DMS53 treated with DMSO at 0.1 percent for 48 hours (cell line): Measurements from ENCODE around the gene MGAM2.

Experiments
- DNase-seq: peaks from one replicate; lab custom pipeline; 2025; ENCODE audit not compliant: unreplicated experiment; lab: John Stamatoyannopoulos, UW

MGAM2 gene

DNA sequence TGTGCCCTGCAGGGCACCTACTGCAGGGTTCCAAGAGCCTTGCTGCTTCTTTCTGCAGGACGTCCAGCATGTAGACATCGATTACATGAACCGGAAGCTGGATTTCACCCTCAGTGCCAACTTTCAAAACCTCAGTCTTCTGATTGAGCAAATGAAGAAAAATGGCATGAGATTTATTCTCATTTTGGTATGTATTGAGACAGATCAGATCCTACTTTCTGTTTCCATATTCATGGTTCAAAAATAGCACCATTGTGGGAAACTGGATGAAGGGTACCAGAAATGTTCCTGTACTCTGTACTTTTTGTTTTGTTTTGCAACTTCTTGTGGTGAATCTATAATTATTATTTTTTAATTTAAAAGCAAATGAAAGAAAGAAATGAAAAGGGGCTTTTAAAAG, 64.1 kb downstream of the MGAM2 start:
- no peak for DNase-seq

DNA sequence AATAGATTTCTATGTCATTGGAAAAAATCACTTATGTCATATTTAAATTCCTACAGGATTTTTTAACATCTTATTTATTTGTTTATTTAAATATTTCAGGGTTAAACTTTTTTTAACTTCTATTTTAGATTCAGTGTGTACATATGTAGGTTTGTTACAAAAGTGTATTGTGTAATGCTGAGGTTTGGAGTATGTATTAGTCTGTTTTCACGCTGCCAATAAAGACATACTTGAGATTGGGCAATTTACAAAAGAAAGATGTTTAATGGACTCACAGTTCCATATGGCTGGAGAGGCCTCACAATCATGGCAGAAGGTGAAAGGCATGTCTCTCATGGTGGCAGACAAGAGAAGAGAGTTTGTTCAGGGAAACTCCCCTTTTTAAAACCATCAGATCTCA, 65.4 kb downstream of the MGAM2 start:
- no peak for DNase-seq

DNA sequence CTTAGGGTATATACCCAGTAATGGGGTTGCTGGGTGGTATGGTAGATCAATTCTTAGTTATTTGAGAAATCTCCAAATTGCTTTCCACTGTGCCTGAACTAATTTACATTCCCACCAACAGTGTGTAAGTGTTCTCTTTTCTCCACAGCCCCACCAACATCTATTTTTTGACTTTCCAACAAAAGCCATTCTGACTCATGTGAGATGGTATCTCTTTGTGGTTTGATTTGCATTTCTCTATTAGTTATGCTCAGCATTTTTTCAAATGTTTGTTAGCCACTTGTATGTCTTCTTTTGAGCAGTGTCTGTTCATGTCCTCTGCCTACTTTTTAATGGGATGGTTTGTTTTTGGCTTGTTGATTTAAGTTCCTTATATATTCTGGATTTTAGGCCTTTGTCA, 66.4 kb downstream of the MGAM2 start:
- no peak for DNase-seq

DNA sequence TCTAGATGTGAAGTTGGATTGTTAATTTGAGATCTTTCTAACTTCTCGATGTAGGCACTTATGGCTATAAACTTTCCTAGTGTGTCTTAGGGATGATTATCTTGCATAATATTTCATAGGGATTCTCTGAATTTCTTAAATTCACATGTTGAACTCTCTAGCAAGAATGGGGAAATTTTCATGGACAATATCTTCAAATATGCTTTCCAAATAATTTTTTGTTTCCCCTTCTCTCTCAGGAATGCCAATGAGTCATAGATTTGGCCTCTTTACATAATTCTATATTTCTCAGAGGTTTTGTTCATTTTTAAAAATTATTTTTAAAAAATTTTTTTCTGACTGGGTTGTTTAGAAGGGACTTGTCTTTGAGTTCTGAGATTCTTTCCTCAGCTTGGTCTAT, 68.9 kb downstream of the MGAM2 start:
- DNase-seq = no peak

DNA sequence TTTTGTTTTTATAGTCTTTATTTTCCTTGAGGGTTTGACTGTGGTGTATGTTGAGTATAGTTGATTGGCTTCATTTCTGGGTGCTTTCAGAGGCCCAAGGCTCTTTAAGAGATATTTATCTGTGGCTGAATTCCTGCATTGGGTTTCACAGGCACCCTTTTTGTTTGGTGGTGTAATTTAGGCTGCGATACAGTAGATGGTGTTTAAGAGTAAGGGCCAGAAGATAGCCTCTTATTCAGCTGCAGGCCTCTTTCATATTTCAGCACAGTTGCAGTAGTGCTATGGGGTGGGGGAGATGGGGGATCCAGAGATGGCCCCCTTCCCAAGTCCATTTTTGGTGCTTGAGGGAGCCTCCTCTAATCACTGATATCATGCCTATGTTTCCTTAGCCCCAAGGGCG, 69.7 kb downstream of the MGAM2 start:
- no peak for DNase-seq

DNA sequence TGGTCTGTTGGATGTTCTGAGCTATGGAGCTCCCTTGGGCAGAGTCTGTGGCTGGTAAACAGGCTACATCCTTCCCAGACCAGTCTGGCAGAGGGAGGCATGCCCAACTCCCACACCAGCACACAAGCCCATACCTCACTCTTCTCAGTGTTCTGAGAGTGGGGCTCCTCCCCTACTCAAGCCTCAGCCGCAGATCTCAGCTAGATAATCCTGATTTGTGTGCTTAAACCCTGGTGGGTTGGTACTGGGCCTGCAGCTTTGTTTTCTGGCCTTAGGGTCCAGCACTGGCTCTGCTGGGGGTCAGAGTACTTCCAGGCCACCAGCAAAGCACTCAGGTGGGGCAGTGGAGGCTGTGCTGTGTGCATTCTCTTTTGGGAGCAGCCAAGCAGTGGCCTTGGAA, 70.4 kb downstream of the MGAM2 start:
- no peak for DNase-seq

DNA sequence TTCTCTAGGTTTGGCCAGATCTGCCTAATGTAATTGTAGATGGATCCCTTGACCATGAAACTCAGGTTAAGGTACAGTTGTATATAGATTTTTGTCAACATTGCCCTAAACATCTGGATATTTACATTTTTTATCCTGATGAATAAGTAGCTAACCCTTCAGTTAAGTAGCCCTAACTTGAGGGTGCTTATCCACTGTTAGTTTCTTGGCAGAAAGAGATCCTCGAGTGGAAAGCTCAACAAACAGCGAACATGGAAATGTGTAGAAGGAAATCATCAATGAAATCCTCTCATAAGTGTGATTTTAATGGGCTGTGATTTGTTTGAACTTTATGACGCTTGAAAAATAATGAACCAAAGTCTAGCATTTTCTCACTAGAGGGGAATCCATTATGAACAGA, 73.6 kb downstream of the MGAM2 start:
- no peak for DNase-seq

DNA sequence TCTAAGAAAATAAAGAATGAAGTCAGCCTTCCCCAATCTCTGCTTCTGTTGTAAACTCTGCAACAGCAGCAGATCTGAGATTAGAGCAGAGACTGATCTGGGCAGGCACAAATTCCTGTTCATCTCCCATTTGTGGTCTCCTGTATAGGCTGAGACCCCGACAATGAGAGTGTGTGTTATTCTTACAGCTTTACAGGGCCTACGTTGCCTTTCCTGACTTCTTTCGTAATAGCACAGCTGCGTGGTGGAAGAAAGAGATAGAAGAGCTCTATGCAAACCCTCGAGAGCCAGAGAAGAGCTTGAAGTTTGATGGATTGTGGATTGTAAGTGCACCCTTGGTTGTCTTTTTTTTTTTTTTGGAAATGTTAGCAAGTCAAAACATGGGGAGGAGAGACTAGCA, 74.3 kb downstream of the MGAM2 start:
- no peak for DNase-seq

DNA sequence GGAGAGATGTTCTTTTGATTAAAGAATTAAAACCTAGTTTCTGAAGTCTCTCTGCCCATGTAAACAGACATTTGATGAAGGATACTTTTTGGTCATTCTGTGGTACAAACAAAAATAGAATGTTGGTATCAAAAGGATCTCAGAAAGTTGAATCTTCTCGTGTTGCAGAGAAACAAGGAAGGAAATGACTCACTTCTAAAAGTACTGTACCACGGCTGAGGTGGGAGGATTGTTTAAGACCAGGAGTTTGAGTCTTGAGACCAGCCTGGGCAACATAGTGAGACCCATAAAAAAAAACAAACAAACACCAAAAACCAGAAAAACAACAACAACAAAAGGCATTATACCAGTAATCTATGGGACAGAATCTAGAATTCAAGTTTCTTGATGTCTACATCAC, 76.6 kb downstream of the MGAM2 start:
- DNase-seq = no peak

DNA sequence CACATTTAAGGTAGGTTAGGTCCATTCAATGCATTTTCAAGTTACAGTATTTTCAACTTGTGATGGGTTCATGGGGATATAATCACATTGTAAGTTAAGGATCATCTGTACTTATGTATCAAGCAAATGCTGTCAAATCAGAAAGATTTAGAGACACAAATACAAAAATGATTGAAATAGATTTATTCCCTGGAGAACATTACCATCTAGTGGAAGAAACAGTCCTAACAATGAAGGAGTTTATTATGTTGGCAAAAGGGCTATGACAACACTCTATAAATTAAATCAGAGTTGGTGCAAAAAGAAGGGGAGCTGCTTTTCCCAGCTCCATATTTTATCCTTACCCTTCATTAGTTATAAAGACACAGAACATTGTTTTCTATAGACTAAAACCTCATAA, 77.3 kb downstream of the MGAM2 start:
- no peak for DNase-seq

DNA sequence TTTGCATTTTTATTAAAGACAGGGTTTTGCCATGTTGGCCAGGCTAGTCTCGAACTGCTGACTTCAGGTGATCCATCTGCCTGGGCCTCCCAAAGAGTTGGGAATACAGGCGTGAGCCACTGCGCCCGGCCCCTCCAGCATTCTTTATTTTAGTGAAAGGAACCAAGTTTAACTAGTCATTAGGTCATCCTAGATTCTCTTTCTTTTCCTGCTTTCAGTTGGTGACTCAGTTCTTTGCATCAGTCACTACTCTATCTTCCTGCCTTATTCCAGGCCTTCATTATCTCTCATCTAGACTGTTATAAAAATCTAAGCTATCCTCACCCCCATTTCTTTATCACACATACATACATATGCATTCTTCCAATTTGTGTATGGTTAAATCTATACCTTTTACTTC, 82.7 kb downstream of the MGAM2 start:
- DNase-seq = no peak

DNA sequence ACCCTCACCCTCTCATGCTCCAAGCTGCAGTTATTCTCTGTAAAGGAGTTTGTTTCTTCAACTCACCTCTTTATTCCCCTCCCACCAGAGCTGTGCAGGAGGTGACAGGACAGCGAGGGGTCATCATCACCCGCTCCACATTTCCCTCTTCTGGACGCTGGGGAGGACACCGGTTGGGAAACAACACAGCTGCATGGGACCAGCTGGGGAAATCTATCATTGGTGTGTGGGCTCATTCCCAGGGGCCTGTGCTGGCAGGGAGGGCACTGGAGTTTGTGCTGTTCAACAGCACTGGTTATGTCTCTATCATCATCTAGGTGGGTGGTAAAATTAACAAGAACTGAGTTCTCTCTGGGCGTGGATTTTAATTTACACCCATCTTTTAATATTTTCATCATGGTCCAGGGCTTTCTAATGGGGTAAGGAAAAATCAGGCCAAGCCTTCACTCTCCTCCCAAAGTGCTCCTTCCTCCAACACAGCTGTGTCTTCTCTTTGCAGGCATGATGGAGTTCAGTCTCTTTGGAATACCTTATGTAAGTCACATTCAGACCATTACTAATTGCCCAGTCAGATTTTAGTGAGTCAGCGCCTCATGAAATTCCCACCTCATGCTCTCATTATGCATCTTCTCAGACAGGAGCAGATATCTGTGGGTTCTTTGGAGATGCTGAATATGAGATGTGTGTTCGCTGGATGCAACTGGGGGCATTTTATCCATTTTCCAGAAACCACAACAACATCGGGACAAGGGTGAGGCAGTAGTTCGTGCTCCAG, 84.7 kb downstream of the MGAM2 start:
- DNase-seq = no peak

DNA sequence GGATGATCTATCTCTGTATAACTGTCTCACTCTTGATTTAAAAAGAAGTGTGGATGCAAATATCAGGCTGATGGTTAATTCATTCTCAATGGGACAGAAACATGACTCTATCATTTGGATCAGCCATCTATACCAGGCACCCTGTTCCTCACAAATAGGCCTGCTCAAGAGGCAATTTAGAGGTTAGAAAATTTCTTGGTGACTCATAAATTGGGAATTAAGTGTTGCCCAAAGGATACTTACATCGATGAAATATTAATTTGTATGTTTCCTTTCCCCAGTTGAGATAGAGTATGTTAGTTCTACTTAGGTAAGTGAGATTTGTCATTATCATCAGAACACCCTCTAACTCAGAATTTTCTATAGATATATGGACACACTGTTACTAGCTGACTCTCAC, 88.7 kb downstream of the MGAM2 start:
- DNase-seq = no peak

DNA sequence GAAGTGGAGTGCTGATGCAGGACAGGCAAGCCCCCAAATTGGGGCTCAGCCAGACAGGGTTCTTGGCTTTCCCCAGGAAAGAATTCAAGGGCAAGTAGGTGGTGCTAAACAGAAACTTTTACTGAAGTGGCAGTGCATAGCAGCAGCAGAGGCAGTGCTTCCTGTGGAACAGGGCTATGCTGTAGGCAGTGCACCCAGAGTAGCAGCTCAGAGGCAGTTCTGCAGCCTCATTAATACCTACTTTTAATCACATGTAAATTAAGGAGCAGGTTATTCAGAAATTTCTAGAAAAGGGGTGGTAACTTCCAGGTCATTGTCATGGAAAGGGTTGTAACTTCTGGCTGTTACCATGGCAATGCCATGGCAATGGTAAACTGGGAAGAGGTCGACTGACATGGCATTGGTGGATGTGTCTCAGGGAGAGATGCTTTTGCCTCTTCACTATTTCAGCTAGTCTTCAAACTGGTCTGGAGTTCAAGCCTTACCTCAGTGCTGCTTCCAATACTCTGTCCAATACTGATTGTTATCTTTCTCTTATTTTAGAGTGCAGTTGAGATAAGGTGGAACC, 117.1 kb downstream of the MGAM2 start:
- DNase-seq = no peak

DNA sequence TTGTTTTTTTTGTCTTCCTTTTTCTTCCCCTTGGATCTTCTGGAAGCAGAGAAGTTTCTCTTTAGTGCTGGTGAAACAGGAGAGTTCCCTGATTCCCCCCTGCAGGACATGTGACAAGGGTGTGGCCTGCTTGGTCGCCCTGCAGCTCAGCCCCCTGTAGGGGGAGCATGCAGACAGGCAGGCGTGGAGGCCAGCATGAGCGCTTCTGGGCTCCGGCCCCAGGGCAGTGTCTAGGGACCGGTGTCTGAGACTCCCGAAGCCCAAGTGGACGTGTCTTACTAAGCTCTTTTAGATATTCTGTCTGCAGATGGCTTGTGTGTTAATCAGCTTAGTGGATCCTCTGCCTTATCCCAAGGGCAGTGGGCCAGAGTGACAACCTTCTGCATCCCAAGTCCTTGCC, 120.2 kb downstream of the MGAM2 start:
- DNase-seq = no peak

DNA sequence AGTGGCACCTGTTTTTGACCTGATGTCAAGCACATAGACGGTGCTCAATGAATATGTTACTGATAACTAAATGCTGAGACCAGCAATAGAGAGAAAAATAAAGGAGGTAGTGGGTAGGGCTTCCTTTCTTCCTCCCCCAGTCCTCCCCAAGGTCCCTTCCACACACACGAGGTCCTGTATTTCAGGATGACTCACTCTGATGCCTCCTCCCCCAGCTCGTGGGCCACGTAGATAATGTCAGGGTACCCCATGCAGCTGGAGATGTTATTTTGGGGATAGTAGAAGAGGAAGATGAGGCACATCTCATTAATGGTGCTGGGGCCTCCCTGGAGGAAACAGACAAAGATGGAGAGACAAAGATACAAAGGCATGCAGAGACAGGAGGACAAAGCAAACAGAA, 129.0 kb downstream of the MGAM2 start:
- DNase-seq = no peak

DNA sequence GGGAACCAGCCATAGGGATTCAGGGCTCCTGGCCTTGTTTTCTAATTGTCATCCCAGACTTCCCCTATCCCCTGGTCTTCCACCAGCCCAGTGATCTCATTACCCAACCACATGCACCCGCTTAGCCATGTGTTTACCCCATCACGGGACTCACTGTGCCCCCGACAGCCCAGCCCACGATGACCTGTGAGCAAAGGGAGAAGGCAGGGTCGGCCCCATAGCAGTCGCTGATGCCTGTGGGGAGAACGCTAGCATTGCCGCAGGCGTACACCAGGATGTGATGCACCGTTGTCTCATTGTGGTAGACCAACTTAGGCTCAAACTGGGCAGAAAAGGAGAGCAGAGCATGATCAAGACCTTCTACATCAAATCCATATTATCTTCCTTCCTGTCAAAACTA, 132.3 kb downstream of the MGAM2 start:
- DNase-seq = no peak

DNA sequence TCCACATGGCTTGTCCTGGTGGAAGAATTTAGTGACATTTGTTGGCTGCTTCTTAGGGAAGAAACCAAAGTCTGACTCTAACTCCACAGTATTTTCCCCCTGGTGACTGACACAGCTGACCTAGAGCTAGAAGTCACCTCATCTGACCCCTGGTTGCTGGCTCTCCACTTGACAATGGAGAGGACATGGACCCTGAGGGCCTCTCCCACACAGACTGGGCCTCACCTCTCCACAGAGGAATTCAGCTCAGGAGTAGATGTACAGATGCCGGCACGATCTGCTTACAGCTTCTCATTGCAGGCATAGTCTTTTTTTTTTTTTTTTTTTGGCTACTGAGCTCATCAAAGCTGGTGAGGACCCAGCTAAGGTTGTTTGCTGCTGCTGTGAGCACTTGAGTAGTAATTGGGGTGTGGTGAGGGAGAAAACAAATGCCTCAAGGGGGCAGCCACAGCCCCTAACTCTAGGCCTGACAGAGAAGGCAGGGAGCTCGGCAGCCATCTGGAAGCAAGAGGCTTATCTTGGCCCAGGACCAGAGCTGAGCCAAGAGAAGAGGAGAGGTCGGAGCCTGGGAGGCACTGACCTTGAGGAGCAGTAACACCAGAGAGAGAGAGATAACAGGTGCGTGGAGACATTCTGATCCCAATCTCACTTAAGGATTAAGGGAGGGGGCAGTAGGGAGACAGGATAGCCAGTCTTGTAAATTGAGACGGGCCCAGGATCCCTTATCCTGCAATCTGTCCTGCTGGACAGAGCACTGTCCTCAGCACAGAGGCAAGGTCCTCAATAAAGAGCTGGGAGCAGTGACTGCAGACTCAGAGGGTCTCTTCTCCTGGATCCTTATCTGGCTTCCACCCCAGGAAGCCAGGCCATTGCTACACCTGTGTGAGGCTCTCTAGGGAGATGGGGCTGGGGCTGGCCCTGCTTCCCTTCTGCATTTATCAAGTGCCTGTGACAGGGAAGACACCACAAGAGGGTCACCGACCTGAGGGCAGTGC, 136.9 kb downstream of the MGAM2 start:
- DNase-seq = no peak

DNA sequence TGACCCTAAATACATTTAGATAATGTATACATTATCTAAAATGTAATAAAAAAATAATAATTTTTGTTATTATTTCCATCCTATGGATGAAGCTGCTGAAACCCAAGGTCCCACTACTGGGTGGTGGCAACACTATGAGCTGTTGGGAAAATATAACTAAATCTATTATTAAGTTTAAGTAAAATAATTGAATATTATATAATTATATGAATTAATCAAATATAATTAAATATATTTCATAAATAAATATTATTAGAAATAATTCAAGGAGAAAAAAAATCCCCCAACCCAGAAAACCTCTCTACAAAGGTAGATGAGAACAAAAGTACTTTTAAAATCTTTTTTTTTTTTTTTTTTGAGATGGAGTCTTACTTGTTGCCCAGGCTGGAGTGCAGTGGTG, 138.4 kb downstream of the MGAM2 start:
- DNase-seq = no peak

DNA sequence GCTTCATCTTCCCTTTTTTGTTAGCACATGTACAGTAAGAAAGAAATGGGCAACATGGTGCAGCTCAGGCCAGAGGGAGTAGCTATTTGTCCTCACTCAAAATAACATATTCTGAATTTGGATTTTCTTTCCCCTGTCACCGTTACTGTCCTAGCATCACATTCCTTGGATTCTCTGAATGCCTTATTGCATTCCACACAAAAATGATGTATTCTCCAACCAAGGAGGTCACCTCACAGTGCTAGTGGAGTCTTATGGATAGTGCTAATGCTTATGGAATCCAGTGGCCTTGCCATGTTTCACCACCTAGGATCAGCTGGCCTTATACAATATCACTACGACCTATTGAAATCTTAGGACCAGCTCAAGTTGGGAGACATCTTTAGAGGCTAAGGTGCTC, 139.2 kb downstream of the MGAM2 start:
- no peak for DNase-seq

DNA sequence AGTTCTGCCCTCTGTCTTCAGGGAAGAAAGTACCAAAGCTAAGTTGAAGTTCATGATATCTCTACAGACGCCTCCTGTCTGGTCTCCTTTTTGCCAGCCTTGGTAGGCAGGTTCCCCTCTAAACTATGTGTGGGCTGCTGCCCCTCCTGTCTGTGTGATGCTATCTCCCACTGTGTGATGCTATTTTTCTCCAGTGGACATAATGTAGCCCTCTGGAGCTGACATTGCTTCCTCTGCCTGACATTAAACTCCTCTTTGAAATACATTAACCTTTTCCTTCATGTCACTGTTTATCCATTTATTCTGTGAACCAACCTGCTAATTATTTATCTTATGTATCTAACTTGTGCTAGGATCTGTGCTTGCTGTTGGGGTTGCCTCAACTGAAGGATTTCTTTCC, 146.4 kb downstream of the MGAM2 start, which contains the start of gene PRSS58:
PRSS58 (minus strand) TSS at position 101 of the 400 bp plus-strand sequence. CDS start 351 bp downstream, outside the sequence.
- DNase-seq = no peak
